Liver (tissue), 9 donors: Measurements from ENCODE around the gene TSPAN16. TPM values are rescaled to one million over a fixed set of nuclear protein-coding genes. Genes with fewer than 3 reads are reported as not detected.

Source experiments
- DNase-seq: peaks from one replicate; pipeline ENCODE4 v3.0.0-alpha.2; 2017; ENCODE audit warnings: low spot score
- H3K27ac ChIP-seq, 2 donors: one replicate each; pipeline ENCODE4 v1.7.0; 2013; ENCODE audit warnings: inconsistent platforms in 2 of 2, low read length in 2 of 2, control low read depth in 1 of 2, low read depth in 1 of 2, mild to moderate bottlenecking in 1 of 2
- H3K27me3 ChIP-seq, 4 donors: one replicate each; pipeline versions ENCODE4 v1.6.1 to v1.7.0; 2013; ENCODE audit warnings: low read length in 3 of 4, inconsistent platforms in 1 of 4, mild to moderate bottlenecking in 1 of 4, moderate library complexity in 1 of 4; ENCODE audit not compliant: control insufficient read depth in 4 of 4, insufficient read depth in 4 of 4
- H3K36me3 ChIP-seq, 4 donors: one replicate each; pipeline versions ENCODE4 v1.6.1 to v1.7.0; 2013; ENCODE audit warnings: low read length in 3 of 4, mild to moderate bottlenecking in 3 of 4, low read depth in 1 of 4, moderate library complexity in 1 of 4; ENCODE audit not compliant: control insufficient read depth in 4 of 4, insufficient read depth in 3 of 4
- H3K4me1 ChIP-seq, 4 donors: one replicate each; pipeline versions ENCODE4 v1.6.1 to v1.7.0; 2013; ENCODE audit warnings: low read length in 3 of 4, mild to moderate bottlenecking in 3 of 4, moderate library complexity in 1 of 4; ENCODE audit not compliant: control insufficient read depth in 4 of 4, insufficient read depth in 4 of 4
- H3K4me3 ChIP-seq, 3 donors: one replicate each; pipeline versions ENCODE4 v1.6.1 to v1.7.0; 2013; ENCODE audit warnings: low read length in 3 of 3, control low read depth in 1 of 3, low read depth in 1 of 3, mild to moderate bottlenecking in 1 of 3
- H3K9ac ChIP-seq, 2 donors: one replicate each; pipeline ENCODE4 v1.7.0; 2013; ENCODE audit warnings: low read length in 2 of 2, mild to moderate bottlenecking in 2 of 2, moderate library complexity in 2 of 2, control low read depth in 1 of 2, low read depth in 1 of 2
- H3K9me3 ChIP-seq, 4 donors: one replicate each; pipeline versions ENCODE4 v1.6.1 to v1.7.0; 2013; ENCODE audit warnings: low read length in 3 of 4; ENCODE audit not compliant: control insufficient read depth in 4 of 4
- EGR1 ChIP-seq, 2 donors: IDR thresholded peaks; 2 replicates each; pipeline ENCODE4 v1.6.1; 2016 to 2018; ENCODE audit warnings: antibody characterized with exemption in 2 of 2, low read depth in 2 of 2
- FOXA2 ChIP-seq: IDR thresholded peaks from 2 replicates; pipeline ENCODE4 v1.6.1; 2016; ENCODE audit warnings: antibody characterized with exemption
- GABPA ChIP-seq, 2 donors: IDR thresholded peaks in 1 of 2; conservative IDR thresholded peaks in 1 of 2; 2 replicates each; pipeline ENCODE4 v1.6.1; 2016; ENCODE audit warnings: antibody characterized with exemption in 2 of 2, mild to moderate bottlenecking in 1 of 2, moderate library complexity in 1 of 2
- HNF4A ChIP-seq, 2 donors: conservative IDR thresholded peaks; 2 replicates each; pipeline ENCODE4 v1.6.1; 2016; ENCODE audit warnings: antibody characterized with exemption in 2 of 2, mild to moderate bottlenecking in 2 of 2
- NR2F2 ChIP-seq: IDR thresholded peaks from 2 replicates; pipeline ENCODE4 v1.6.1; 2016; ENCODE audit warnings: antibody characterized with exemption
- REST ChIP-seq: IDR thresholded peaks from 2 replicates; pipeline ENCODE4 v1.6.1; 2016; ENCODE audit warnings: antibody characterized with exemption, mild to moderate bottlenecking
- RXRA ChIP-seq, 2 donors: IDR thresholded peaks; 2 replicates each; pipeline ENCODE4 v1.6.1; 2017 to 2018; ENCODE audit warnings: antibody characterized with exemption in 2 of 2, mild to moderate bottlenecking in 1 of 2
- SP1 ChIP-seq: IDR thresholded peaks from 2 replicates; pipeline ENCODE4 v1.6.1; 2018; ENCODE audit warnings: antibody characterized with exemption, mild to moderate bottlenecking
- WGBS: extraction: QIAGEN DNeasy Blood & Tissue Kit; methylation state at CpG from one replicate; pipeline ENCODE4 v1.1.7; 2013; 5-methylcytosine and 5-hydroxymethylcytosine counted together
- polyA plus RNA-seq, 2 donors: library from polyadenylated mRNA; stranded (reverse) in 1 of 2; unstranded in 1 of 2; fragments of 200-250 nt in 1 of 2; fragments of >200 nt in 1 of 2; fragmentation: Nextera tagmentation in 1 of 2; extraction: Ambion mirVana in 1 of 2; gene quantifications; one replicate each; pipeline versions ENCODE4 v1.2.1 to v1.2.3, GENCODE V29; 2013 to 2015
- total RNA-seq, 2 donors: library from RNA; depleted of rRNA; stranded (reverse); fragments of >200 nt; gene quantifications; one replicate each; pipeline ENCODE4 v1.2.3, GENCODE V29; 2014
- donor health status: healthy.
- donor health status: healthy.
- donor health status: healthy.
- donor health status: healthy.
- donor health status: healthy.

TSPAN16 gene
- total and polyA plus RNA-seq, 4 donors = not detected

GRCh38 chr19:11273296-11273695, 22.7 kb upstream of the TSPAN16 start (continued):
- TF ChIP-seq REST = no peak

GRCh38 chr19:11273989-11274388, 22.0 kb upstream of the TSPAN16 start:
- no peak overlapping the region for H3K27ac ChIP-seq
- 75% methylated on average over 5 of the region's 5 CpGs for WGBS
- no peak overlapping the region for H3K4me3 ChIP-seq
- no peaks in the 10 kb centered on the region for H3K4me1 ChIP-seq
- no peaks in the 10 kb centered on the region for H3K36me3 ChIP-seq
- H3K27me3 ChIP-seq = no peaks in the 10 kb centered on the region
- H3K9me3 ChIP-seq = no peaks in the 10 kb centered on the region
- no peak for TF ChIP-seq RXRA (IDR thresholded peaks at IDR 0.05)
- no peak for TF ChIP-seq EGR1 (IDR thresholded peaks at IDR 0.05; ENCODE audit: low read depth in 2 of 2)
- no peak for DNase-seq
- H3K9ac ChIP-seq = no peak overlapping the region

- TF ChIP-seq HNF4A (conservative IDR thresholded peaks at IDR 0.05) (peak in 1 of 2 donors; percentile 9), SP1 (no peak)
- Histone ChIP-seq H3K27me3 (no peaks in the 10 kb centered on the region), H3K36me3 (no peaks in the 10 kb centered on the region), H3K9ac (no peak overlapping the region), H3K9me3 (no peaks in the 10 kb centered on the region), H3K4me3 (no peak overlapping the region), H3K4me1 (no peaks in the 10 kb centered on the region), H3K27ac (no peak overlapping the region)
- no peak for DNase-seq
- WGBS = 72% methylated on average over 4 of the region's 4 CpGs
Measured at GRCh38 chr19:11274533-11275086, 21.4 kb upstream of the TSPAN16 start.

- 42% methylated on average over 6 of the region's 6 CpGs for WGBS
- Histone ChIP-seq H3K9me3 (no peaks in the 10 kb centered on the region), H3K4me1 (no peaks in the 10 kb centered on the region), H3K4me3 (no peak overlapping the region), H3K36me3 (no peaks in the 10 kb centered on the region), H3K27ac (no peak overlapping the region), H3K27me3 (no peaks in the 10 kb centered on the region), H3K9ac (no peak overlapping the region)
- DNase-seq = no peak
- no peak for TF ChIP-seq FOXA2
- TF ChIP-seq NR2F2 = peak; percentile 54
- no peak for TF ChIP-seq GABPA (IDR thresholded peaks at IDR 0.05 in 1 of 2, conservative IDR thresholded peaks at IDR 0.05 in 1 of 2)
- TF ChIP-seq REST = no peak
Measured at GRCh38 chr19:11278670-11279069, 17.3 kb upstream of the TSPAN16 start.
